ENCODE data around the gene KIAA1671.

The KIAA1671 gene

DNA sequence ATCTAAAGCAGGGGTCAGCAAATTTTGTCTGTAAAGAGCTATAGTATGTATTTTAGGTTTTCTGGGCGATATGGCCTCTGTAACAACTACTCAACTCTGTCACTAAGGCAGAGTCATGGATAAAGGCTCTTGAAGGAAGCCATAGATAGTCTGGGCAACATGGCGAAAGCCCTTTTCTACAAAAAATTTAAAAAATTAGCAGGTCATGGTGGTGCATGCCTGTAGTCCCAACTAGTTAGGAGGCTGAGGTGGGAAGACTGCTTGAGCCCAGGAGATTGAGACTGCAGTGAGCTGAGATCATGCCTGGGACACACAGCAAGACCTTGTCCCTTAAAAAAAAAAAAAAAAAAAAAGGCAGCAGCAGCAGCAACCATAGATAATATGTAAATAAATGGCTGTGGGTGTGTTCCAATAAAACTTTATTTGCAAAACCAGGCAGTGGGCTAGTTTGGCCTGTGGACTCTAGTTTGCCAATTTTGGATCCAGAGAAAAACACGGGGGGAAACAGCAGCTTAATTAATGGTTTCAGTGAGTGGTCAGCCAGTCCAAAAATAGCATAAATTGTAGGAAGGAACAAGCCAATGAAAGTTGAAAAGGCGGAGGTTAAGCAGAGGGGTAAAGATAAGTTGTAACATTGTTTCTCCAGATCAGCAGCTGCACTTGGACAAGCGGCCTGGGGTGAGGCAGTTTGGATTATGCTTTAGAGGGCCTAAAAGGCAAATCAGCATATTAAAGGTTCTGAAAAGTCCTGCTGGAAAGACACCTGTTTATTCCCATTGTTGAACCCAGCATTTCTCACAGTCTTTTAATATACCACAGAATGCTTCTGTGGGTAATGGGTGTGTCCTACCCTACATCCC lies 62.6 kb downstream of the KIAA1671 start:
- TF ChIP-seq, protein P1, sequence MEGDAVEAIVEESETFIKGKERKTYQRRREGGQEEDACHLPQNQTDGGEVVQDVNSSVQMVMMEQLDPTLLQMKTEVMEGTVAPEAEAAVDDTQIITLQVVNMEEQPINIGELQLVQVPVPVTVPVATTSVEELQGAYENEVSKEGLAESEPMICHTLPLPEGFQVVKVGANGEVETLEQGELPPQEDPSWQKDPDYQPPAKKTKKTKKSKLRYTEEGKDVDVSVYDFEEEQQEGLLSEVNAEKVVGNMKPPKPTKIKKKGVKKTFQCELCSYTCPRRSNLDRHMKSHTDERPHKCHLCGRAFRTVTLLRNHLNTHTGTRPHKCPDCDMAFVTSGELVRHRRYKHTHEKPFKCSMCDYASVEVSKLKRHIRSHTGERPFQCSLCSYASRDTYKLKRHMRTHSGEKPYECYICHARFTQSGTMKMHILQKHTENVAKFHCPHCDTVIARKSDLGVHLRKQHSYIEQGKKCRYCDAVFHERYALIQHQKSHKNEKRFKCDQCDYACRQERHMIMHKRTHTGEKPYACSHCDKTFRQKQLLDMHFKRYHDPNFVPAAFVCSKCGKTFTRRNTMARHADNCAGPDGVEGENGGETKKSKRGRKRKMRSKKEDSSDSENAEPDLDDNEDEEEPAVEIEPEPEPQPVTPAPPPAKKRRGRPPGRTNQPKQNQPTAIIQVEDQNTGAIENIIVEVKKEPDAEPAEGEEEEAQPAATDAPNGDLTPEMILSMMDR (IDR thresholded peaks at IDR 0.05; ENCODE audit: control extremely low read depth, extremely low read depth, low read depth, missing control alignments): no peak
- ChIA-PET POLR2A (no interaction called here), CTCF (interaction anchor here (1.2 to 1.6 kb wide), 2 partner anchors 34 to 37 kb away, joined by 3 read pairs; no protein-coding TSS in a partner anchor)
- no peak for DNase-seq (ENCODE audit: extremely low spot score)

DNA sequence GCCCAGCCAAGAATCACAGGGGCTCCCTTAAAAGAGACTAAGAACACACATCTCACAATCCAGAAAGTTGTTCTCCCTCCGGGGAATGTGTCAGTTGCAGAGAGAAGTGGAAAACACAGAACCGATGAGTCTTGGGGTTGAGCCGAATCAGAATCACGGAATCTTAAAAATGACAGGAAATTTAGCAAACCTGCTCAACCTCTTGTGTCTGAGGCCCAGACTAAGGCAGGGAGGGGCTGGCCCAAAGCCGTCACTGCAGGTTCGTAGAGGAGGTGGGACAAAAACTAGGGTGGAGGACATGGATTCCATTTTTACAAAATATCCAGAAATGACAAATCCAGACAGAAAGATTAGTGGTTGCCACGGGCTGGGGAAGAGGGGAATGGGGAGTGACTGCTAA lies 63.8 kb downstream of the KIAA1671 start:
- CTCF ChIA-PET: no interaction called here
- TF ChIP-seq, protein P1 (IDR thresholded peaks at IDR 0.05; ENCODE audit: control extremely low read depth, extremely low read depth, low read depth, missing control alignments): no peak
- POLR2A ChIA-PET: no interaction called here
- DNase-seq (ENCODE audit: extremely low spot score): no peak

DNA sequence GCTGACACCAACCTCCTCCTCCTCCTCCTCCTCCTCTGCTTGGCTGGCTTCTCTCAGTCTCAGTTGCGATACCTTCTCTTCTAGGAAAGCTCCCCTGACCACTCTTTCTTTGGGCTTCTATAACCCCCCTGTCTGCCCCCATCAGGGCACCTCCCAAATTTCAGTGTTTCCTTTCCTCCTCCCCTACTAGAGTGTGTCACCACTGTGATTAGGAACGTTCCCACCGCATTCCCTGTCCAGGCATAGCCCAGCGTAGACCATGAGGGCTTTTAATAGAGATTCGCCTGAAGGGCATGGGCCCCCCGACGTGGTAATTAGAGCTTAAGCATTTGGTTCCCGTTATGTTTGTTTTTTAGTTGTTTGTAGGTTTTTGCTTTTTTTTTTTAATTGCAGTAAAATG lies 65.5 kb downstream of the KIAA1671 start:
- CTCF ChIA-PET: no interaction called here
- POLR2A ChIA-PET: no interaction called here
- no peak for DNase-seq (ENCODE audit: extremely low spot score)
- TF ChIP-seq, protein P1 (IDR thresholded peaks at IDR 0.05; ENCODE audit: control extremely low read depth, extremely low read depth, low read depth, missing control alignments): no peak

DNA sequence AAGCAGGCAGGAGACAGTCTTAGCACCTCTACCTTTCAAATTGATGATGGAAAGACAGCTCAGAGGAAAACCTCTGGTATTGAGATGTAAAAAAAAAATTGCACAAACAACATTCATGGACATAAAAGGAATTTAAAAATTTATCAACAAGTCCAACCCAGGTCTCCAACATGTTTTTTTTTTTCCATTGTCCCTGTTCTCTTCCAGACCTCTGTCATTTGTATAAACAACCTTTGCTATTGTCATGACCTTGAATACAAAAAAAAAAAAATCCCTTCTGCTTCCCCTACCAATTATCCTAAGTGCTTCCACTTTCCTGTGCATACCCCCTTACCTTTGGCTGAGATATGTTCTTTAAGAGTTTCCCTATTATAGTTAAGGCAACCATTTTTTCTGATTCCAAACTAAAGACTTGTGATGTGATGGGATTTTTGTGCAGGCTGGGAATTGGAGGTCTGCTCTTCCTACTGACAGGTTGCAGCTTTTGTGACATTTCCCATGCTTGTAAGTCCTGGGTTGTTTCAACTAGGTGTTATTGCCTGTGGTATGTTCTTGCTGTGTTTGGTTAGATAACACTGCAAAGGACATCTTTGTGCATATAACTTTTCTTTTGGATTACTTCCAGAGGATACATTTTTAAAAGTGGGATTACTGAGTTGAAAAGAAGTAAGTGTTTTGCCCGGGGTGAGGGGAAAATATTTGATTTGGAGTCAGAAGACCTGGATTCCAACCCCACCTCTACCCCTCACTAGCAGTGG lies 67.1 kb downstream of the KIAA1671 start:
- TF ChIP-seq, protein P1 (IDR thresholded peaks at IDR 0.05; ENCODE audit: control extremely low read depth, extremely low read depth, low read depth, missing control alignments): no peak
- no peak for DNase-seq (ENCODE audit: extremely low spot score)
- ChIA-PET CTCF (no interaction called here), POLR2A (no interaction called here)

DNA sequence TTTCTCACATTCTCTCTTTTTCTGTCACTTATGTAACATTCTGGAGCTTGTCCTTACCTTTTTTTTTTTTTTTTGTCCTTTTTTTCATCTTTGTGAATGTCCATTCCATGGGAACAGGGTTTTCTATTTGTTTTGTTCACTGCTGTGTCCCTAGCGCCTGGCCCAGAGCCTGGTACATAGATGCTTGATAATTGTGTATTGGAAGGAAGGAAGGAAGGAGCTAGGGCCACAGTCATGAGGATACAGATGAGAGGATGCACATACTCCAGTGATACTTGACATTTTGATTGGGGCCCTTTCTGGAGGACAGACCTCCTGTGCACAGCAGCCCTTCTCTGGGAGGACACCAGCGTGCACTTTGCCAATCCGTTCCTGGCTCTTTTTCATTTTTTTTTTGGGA lies 68.9 kb downstream of the KIAA1671 start:
- TF ChIP-seq, protein P1 (IDR thresholded peaks at IDR 0.05; ENCODE audit: control extremely low read depth, extremely low read depth, low read depth, missing control alignments): no peak
- DNase-seq (ENCODE audit: extremely low spot score): no peak
- ChIA-PET POLR2A (no interaction called here), CTCF (interaction anchor here (0.7 to 1.3 kb wide), 2 partner anchors 28 to 645 kb away, joined by 3 to 4 read pairs; no protein-coding TSS in a partner anchor)

DNA sequence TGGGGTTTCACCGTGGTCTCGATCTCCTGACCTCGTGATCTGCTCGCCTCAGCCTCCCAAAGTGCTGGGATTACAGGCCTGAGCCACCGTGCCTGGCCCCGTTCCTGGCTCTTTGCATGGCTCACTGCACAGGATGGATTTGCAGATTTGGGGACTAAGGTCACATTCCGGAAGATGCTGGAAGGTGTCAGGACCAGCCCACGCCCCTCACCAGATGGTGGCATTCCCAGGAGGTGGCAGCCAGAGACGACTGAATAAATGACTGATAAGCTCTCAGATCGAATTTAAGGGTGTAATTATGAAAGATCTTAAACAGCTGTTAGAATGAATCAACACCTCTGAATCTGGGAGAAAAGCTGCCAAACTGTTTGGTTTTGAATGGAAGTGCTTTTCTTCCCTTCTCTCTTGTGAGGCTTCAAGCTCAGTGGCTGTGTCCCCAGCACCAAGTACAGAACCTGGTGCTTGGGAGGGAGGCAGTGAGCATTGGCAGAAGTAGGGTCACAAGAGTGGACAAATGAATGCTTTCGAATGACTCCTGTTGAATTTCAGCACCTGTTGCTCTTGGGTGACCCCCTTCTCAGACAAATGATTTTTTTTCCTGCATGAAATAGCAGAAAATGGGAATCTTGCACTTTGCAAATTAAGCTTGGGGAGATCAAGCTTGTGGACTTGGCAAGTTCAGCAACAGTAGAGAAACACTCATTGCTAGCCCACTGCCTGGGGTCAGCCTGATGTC lies 69.6 kb downstream of the KIAA1671 start:
- DNase-seq (ENCODE audit: extremely low spot score): no peak
- CTCF ChIA-PET: interaction anchor here (1.2 to 1.3 kb wide), 2 partner anchors 9 to 27 kb away, joined by 3 to 4 read pairs; no protein-coding TSS in a partner anchor
- POLR2A ChIA-PET: no interaction called here

More for the DNA sequence above, 69.6 kb downstream of the KIAA1671 start:
- TF ChIP-seq, protein P1 (IDR thresholded peaks at IDR 0.05; ENCODE audit: control extremely low read depth, extremely low read depth, low read depth, missing control alignments): no peak

All from GM10248 (cell line).